Liver (tissue), 9 donors: ENCODE data around the gene HTR5A. TPM values are rescaled to one million over a fixed set of nuclear protein-coding genes. Genes with fewer than 3 reads are reported as not detected.

Experiments used
- DNase-seq: peaks from one replicate; pipeline ENCODE4 v3.0.0-alpha.2; 2017; ENCODE audit warnings: low spot score
- H3K27ac ChIP-seq, 2 donors: one replicate each; pipeline ENCODE4 v1.7.0; 2013; ENCODE audit warnings: inconsistent platforms in 2 of 2, low read length in 2 of 2, control low read depth in 1 of 2, low read depth in 1 of 2, mild to moderate bottlenecking in 1 of 2
- H3K27me3 ChIP-seq, 4 donors: one replicate each; pipeline versions ENCODE4 v1.6.1 to v1.7.0; 2013; ENCODE audit warnings: low read length in 3 of 4, inconsistent platforms in 1 of 4, mild to moderate bottlenecking in 1 of 4, moderate library complexity in 1 of 4; ENCODE audit not compliant: control insufficient read depth in 4 of 4, insufficient read depth in 4 of 4
- H3K36me3 ChIP-seq, 4 donors: one replicate each; pipeline versions ENCODE4 v1.6.1 to v1.7.0; 2013; ENCODE audit warnings: low read length in 3 of 4, mild to moderate bottlenecking in 3 of 4, low read depth in 1 of 4, moderate library complexity in 1 of 4; ENCODE audit not compliant: control insufficient read depth in 4 of 4, insufficient read depth in 3 of 4
- H3K4me1 ChIP-seq, 4 donors: one replicate each; pipeline versions ENCODE4 v1.6.1 to v1.7.0; 2013; ENCODE audit warnings: low read length in 3 of 4, mild to moderate bottlenecking in 3 of 4, moderate library complexity in 1 of 4; ENCODE audit not compliant: control insufficient read depth in 4 of 4, insufficient read depth in 4 of 4
- H3K4me3 ChIP-seq, 3 donors: one replicate each; pipeline versions ENCODE4 v1.6.1 to v1.7.0; 2013; ENCODE audit warnings: low read length in 3 of 3, control low read depth in 1 of 3, low read depth in 1 of 3, mild to moderate bottlenecking in 1 of 3
- H3K9ac ChIP-seq, 2 donors: one replicate each; pipeline ENCODE4 v1.7.0; 2013; ENCODE audit warnings: low read length in 2 of 2, mild to moderate bottlenecking in 2 of 2, moderate library complexity in 2 of 2, control low read depth in 1 of 2, low read depth in 1 of 2
- H3K9me3 ChIP-seq, 4 donors: one replicate each; pipeline versions ENCODE4 v1.6.1 to v1.7.0; 2013; ENCODE audit warnings: low read length in 3 of 4; ENCODE audit not compliant: control insufficient read depth in 4 of 4
- EGR1 ChIP-seq, 2 donors: IDR thresholded peaks; 2 replicates each; pipeline ENCODE4 v1.6.1; 2016 to 2018; ENCODE audit warnings: antibody characterized with exemption in 2 of 2, low read depth in 2 of 2
- FOXA1 ChIP-seq: IDR thresholded peaks from 2 replicates; pipeline ENCODE4 v1.6.1; 2016; ENCODE audit warnings: antibody characterized with exemption
- GABPA ChIP-seq, 2 donors: IDR thresholded peaks in 1 of 2; conservative IDR thresholded peaks in 1 of 2; 2 replicates each; pipeline ENCODE4 v1.6.1; 2016; ENCODE audit warnings: antibody characterized with exemption in 2 of 2, mild to moderate bottlenecking in 1 of 2, moderate library complexity in 1 of 2
- HNF4A ChIP-seq, 2 donors: conservative IDR thresholded peaks; 2 replicates each; pipeline ENCODE4 v1.6.1; 2016; ENCODE audit warnings: antibody characterized with exemption in 2 of 2, mild to moderate bottlenecking in 2 of 2
- HNF4G ChIP-seq: IDR thresholded peaks from 2 replicates; pipeline ENCODE4 v1.6.1; 2016; ENCODE audit warnings: antibody characterized with exemption
- JUND ChIP-seq, 2 donors: IDR thresholded peaks; 2 replicates each; pipeline ENCODE4 v1.6.1; 2016; ENCODE audit warnings: antibody characterized with exemption in 2 of 2
- NR2F2 ChIP-seq: IDR thresholded peaks from 2 replicates; pipeline ENCODE4 v1.6.1; 2016; ENCODE audit warnings: antibody characterized with exemption
- RAD21 ChIP-seq, 2 donors: IDR thresholded peaks; 2 replicates each; pipeline ENCODE4 v1.6.1; 2016; ENCODE audit warnings: antibody characterized with exemption in 2 of 2, mild to moderate bottlenecking in 2 of 2
- SP1 ChIP-seq: IDR thresholded peaks from 2 replicates; pipeline ENCODE4 v1.6.1; 2018; ENCODE audit warnings: antibody characterized with exemption, mild to moderate bottlenecking
- TAF1 ChIP-seq: conservative IDR thresholded peaks from 2 replicates; pipeline ENCODE4 v1.6.1; 2016; ENCODE audit warnings: antibody characterized with exemption, mild to moderate bottlenecking
- YY1 ChIP-seq: IDR thresholded peaks from 2 replicates; pipeline ENCODE4 v1.6.1; 2016; ENCODE audit warnings: antibody characterized with exemption, mild to moderate bottlenecking
- WGBS: extraction: QIAGEN DNeasy Blood & Tissue Kit; methylation state at CpG from one replicate; pipeline ENCODE4 v1.1.7; 2013; 5-methylcytosine and 5-hydroxymethylcytosine counted together
- polyA plus RNA-seq, 2 donors: library from polyadenylated mRNA; stranded (reverse) in 1 of 2; unstranded in 1 of 2; fragments of 200-250 nt in 1 of 2; fragments of >200 nt in 1 of 2; fragmentation: Nextera tagmentation in 1 of 2; extraction: Ambion mirVana in 1 of 2; gene quantifications; one replicate each; pipeline versions ENCODE4 v1.2.1 to v1.2.3, GENCODE V29; 2013 to 2015
- total RNA-seq, 2 donors: library from RNA; depleted of rRNA; stranded (reverse); fragments of >200 nt; gene quantifications; one replicate each; pipeline ENCODE4 v1.2.3, GENCODE V29; 2014
- TF ChIP-seq, protein P1 (sequence below): IDR thresholded peaks from 2 replicates; pipeline ENCODE4 v1.6.1; 2016; ENCODE audit warnings: antibody characterized with exemption
- TF ChIP-seq, protein P2 (sequence below): fragments of 150-350 bp; IDR thresholded peaks from 2 replicates; pipeline ENCODE4 v1.5.1; 2017; ENCODE audit warnings: improper control_type of control experiment, low read depth, low read length; ENCODE audit not compliant: missing input control
- TF ChIP-seq, protein P3 (sequence below): IDR thresholded peaks from 2 replicates; pipeline ENCODE4 v1.6.1; 2016; ENCODE audit warnings: antibody characterized with exemption, mild to moderate bottlenecking
- TF ChIP-seq, protein P4 (sequence below): IDR thresholded peaks from 2 replicates; pipeline ENCODE4 v1.6.1; 2016; ENCODE audit warnings: antibody characterized with exemption
- donor health status: healthy.
- donor health status: healthy.
- donor health status: healthy.
- donor health status: healthy.
- donor health status: healthy.

The HTR5A gene
- total and polyA plus RNA-seq, 4 donors = not detected

DNA sequence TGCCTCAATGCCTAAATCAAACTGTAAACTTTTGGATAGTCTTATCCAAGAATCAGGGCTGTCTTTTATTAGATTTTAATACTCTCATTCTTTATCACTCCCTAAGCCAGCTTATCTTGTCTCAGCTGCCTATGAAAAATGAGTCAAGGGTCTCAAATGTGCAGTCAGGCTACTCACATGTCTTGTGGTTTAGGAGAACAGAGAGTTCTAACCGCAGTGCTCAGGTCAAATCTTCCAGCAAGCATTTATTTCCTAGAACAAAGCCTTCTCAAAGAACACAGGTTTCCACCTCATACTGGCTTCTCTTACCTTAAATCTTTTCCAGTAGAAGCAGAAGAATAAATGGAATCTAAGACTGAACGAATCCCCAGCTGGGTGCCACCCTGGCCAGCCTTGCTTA, 23.5 kb downstream of the HTR5A start:
- DNase-seq = no peak
- no peaks in the 10 kb centered on the region for H3K4me1 ChIP-seq
- TF ChIP-seq FOXA1 = no peak
- no peak for TF ChIP-seq EGR1 (IDR thresholded peaks at IDR 0.05; ENCODE audit: low read depth in 2 of 2)
- no peak for TF ChIP-seq GABPA (IDR thresholded peaks at IDR 0.05 in 1 of 2, conservative IDR thresholded peaks at IDR 0.05 in 1 of 2)
- no peaks in the 10 kb centered on the region for H3K9me3 ChIP-seq
- H3K27ac ChIP-seq = no peak overlapping the region
- 64% methylated on average over 2 of the region's 2 CpGs for WGBS
- H3K36me3 ChIP-seq = no peaks in the 10 kb centered on the region
- no peak overlapping the region for H3K4me3 ChIP-seq
- H3K27me3 ChIP-seq = peaks cover 0 to 6% (median 0%) of the 10 kb centered on the region in 4 donors
- no peak overlapping the region for H3K9ac ChIP-seq

DNA sequence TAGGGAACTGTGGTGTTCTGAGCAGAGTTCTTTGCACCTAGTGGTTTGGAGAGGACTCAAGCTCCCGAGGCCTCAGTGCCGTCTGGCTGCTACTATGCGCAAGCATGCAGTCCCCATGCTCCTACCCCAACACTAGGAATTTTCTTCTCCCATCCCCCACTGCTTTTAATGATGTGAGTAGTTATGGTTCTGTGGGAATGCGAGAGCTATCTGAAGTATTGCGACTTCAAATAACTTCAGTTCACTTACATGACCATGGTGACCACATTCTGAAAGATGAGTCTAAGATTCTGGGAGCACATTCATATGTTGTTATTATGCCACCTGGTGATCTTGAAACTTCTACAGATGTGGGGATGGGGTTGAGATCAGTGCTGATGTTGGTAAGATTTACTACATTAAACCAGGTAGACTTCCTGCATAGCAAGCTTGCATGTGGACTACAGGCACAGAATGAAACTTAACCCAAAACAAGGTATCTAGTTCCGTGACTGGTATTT, 24.6 kb downstream of the HTR5A start:
- H3K9ac ChIP-seq = no peak overlapping the region
- DNase-seq = no peak
- H3K36me3 ChIP-seq = no peaks in the 10 kb centered on the region
- no peak overlapping the region for H3K27ac ChIP-seq
- H3K4me1 ChIP-seq = no peaks in the 10 kb centered on the region
- peaks cover 0 to 6% (median 0%) of the 10 kb centered on the region in 4 donors for H3K27me3 ChIP-seq
- TF ChIP-seq FOXA1 (no peak), HNF4A (conservative IDR thresholded peaks at IDR 0.05) (no peak), YY1 (no peak), RAD21 (IDR thresholded peaks at IDR 0.05) (no peak), NR2F2 (no peak), SP1 (no peak), JUND (IDR thresholded peaks at IDR 0.05) (no peak), EGR1 (IDR thresholded peaks at IDR 0.05; ENCODE audit: low read depth in 2 of 2) (no peak), TAF1 (no peak), HNF4G (no peak)
- TF ChIP-seq, protein P1, sequence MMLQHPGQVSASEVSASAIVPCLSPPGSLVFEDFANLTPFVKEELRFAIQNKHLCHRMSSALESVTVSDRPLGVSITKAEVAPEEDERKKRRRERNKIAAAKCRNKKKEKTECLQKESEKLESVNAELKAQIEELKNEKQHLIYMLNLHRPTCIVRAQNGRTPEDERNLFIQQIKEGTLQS = no peak
- TF ChIP-seq, protein P2, sequence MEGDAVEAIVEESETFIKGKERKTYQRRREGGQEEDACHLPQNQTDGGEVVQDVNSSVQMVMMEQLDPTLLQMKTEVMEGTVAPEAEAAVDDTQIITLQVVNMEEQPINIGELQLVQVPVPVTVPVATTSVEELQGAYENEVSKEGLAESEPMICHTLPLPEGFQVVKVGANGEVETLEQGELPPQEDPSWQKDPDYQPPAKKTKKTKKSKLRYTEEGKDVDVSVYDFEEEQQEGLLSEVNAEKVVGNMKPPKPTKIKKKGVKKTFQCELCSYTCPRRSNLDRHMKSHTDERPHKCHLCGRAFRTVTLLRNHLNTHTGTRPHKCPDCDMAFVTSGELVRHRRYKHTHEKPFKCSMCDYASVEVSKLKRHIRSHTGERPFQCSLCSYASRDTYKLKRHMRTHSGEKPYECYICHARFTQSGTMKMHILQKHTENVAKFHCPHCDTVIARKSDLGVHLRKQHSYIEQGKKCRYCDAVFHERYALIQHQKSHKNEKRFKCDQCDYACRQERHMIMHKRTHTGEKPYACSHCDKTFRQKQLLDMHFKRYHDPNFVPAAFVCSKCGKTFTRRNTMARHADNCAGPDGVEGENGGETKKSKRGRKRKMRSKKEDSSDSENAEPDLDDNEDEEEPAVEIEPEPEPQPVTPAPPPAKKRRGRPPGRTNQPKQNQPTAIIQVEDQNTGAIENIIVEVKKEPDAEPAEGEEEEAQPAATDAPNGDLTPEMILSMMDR = no peak
- TF ChIP-seq, protein P3, sequence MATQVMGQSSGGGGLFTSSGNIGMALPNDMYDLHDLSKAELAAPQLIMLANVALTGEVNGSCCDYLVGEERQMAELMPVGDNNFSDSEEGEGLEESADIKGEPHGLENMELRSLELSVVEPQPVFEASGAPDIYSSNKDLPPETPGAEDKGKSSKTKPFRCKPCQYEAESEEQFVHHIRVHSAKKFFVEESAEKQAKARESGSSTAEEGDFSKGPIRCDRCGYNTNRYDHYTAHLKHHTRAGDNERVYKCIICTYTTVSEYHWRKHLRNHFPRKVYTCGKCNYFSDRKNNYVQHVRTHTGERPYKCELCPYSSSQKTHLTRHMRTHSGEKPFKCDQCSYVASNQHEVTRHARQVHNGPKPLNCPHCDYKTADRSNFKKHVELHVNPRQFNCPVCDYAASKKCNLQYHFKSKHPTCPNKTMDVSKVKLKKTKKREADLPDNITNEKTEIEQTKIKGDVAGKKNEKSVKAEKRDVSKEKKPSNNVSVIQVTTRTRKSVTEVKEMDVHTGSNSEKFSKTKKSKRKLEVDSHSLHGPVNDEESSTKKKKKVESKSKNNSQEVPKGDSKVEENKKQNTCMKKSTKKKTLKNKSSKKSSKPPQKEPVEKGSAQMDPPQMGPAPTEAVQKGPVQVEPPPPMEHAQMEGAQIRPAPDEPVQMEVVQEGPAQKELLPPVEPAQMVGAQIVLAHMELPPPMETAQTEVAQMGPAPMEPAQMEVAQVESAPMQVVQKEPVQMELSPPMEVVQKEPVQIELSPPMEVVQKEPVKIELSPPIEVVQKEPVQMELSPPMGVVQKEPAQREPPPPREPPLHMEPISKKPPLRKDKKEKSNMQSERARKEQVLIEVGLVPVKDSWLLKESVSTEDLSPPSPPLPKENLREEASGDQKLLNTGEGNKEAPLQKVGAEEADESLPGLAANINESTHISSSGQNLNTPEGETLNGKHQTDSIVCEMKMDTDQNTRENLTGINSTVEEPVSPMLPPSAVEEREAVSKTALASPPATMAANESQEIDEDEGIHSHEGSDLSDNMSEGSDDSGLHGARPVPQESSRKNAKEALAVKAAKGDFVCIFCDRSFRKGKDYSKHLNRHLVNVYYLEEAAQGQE = no peak
- TF ChIP-seq, protein P4, sequence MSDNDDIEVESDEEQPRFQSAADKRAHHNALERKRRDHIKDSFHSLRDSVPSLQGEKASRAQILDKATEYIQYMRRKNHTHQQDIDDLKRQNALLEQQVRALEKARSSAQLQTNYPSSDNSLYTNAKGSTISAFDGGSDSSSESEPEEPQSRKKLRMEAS = no peak
- H3K4me3 ChIP-seq = no peak overlapping the region
- H3K9me3 ChIP-seq = no peaks in the 10 kb centered on the region
- WGBS = 75% methylated on average over 6 of the region's 6 CpGs
